ENCODE data around the gene GABARAP.

GABARAP gene

GRCh38 chr17:7204828-7205461 is 37.3 kb downstream of the GABARAP start:
- peak; percentile 81 for DNase-seq

- DNase-seq = no peak
Observed at GRCh38 chr17:7204336-7204735, 37.9 kb downstream of the GABARAP start.

- no peak for DNase-seq
Observed at GRCh38 chr17:7203391-7203790, 38.9 kb downstream of the GABARAP start.

- no peak for DNase-seq
Observed at GRCh38 chr17:7196651-7197401, 45.4 kb downstream of the GABARAP start.

- DNase-seq = no peak
Observed at GRCh38 chr17:7195971-7196370, 46.3 kb downstream of the GABARAP start.

- DNase-seq = no peak
Observed at GRCh38 chr17:7192271-7192937, 49.8 kb downstream of the GABARAP start.

GRCh38 chr17:7191571-7192270 is 50.5 kb downstream of the GABARAP start:
- DNase-seq = peak; percentile 36

- DNase-seq = no peak
Observed at GRCh38 chr17:7191069-7191468, 51.2 kb downstream of the GABARAP start.

- no peak for DNase-seq
Observed at GRCh38 chr17:7190276-7190917, 51.9 kb downstream of the GABARAP start.
